Suprapubic skin (tissue), 4 donors: ENCODE results near the gene PHPT1. TPM values are rescaled to one million over a fixed set of nuclear protein-coding genes. Genes with fewer than 3 reads are reported as not detected.
"Not testable (repeated sequence)": the region's sequence is repeated elsewhere in the genome, so short reads cannot be mapped to it uniquely, and the experiment has no call there.

Experiments
- DNase-seq, 2 donors: peaks; one replicate each; pipeline ENCODE4 v3.0.0-alpha.2; 2019; ENCODE audit warnings: low spot score in 2 of 2
- H3K27ac ChIP-seq: fragments of 200-600 bp; sonication (generic); one replicate; pipeline ENCODE4 v1.5.1; 2019
- H3K27me3 ChIP-seq: fragments of 200-600 bp; sonication (generic); one replicate; pipeline ENCODE4 v1.5.1; 2019
- H3K36me3 ChIP-seq: fragments of 200-600 bp; sonication (generic); one replicate; pipeline ENCODE4 v1.5.1; 2019
- H3K4me1 ChIP-seq: fragments of 200-600 bp; sonication (generic); one replicate; pipeline ENCODE4 v1.5.1; 2019
- H3K4me3 ChIP-seq: fragments of 200-600 bp; sonication (generic); one replicate; pipeline ENCODE4 v1.5.1; 2019; ENCODE audit warnings: mild to moderate bottlenecking
- H3K9me3 ChIP-seq: fragments of 200-600 bp; sonication (generic); one replicate; pipeline ENCODE4 v1.5.1; 2019
- CTCF ChIP-seq, 2 donors: fragments of 200-600 bp in 1 of 2; fragments of 450-650 bp in 1 of 2; sonication (generic) in 1 of 2; IDR thresholded peaks; one replicate each; pipeline ENCODE4 v1.5.1; 2016 to 2019; ENCODE audit warnings: antibody characterized with exemption in 2 of 2, mild to moderate bottlenecking in 1 of 2, moderate library complexity in 1 of 2
- EP300 ChIP-seq: sonication (generic); formaldehyde crosslinking; IDR thresholded peaks from one replicate; pipeline ENCODE4 v1.6.1; 2017; ENCODE audit warnings: antibody characterized with exemption
- POLR2A ChIP-seq, 2 donors: fragments of 450-650 bp; IDR thresholded peaks; one replicate each; pipeline ENCODE4 v1.6.1; 2017; ENCODE audit warnings: antibody characterized with exemption in 2 of 2, mild to moderate bottlenecking in 2 of 2, moderate library complexity in 2 of 2
- POLR2AphosphoS5 ChIP-seq, 3 donors: sonication (generic); formaldehyde crosslinking; IDR thresholded peaks; one replicate each; pipeline ENCODE4 v1.6.1; 2017; ENCODE audit warnings: antibody characterized with exemption in 3 of 3
- WGBS: methylation state at CpG from one replicate; pipeline ENCODE4 v1.1.5; 2018; 5-methylcytosine and 5-hydroxymethylcytosine counted together
- total RNA-seq, 4 donors: library from RNA; depleted of rRNA; stranded (reverse); fragments of >200 nt; gene quantifications; one replicate each; pipeline ENCODE4 v1.1.0, GENCODE V29; 2016

The PHPT1 gene
- total RNA-seq, 4 donors from 2014 or later = 41.9 to 64.2 (median 46.6) TPM

GRCh38 chr9:136867480-136867879 is 18.3 kb downstream of the PHPT1 start:
- Histone ChIP-seq H3K36me3 (peaks cover 12% of the 10 kb centered on the region), H3K9me3 (no peaks in the 10 kb centered on the region), H3K4me3 (no peak overlapping the region), H3K27ac (no peak overlapping the region), H3K27me3 (no peaks in the 10 kb centered on the region), H3K4me1 (peaks cover 29% of the 10 kb centered on the region)
- 95% methylated on average over 18 of the region's 18 CpGs for WGBS
- TF ChIP-seq POLR2AphosphoS5 (IDR thresholded peaks at IDR 0.05) (no peak), CTCF (IDR thresholded peaks at IDR 0.05) (no peak), POLR2A (IDR thresholded peaks at IDR 0.05) (no peak), EP300 (no peak)
- no peak for DNase-seq

DNA sequence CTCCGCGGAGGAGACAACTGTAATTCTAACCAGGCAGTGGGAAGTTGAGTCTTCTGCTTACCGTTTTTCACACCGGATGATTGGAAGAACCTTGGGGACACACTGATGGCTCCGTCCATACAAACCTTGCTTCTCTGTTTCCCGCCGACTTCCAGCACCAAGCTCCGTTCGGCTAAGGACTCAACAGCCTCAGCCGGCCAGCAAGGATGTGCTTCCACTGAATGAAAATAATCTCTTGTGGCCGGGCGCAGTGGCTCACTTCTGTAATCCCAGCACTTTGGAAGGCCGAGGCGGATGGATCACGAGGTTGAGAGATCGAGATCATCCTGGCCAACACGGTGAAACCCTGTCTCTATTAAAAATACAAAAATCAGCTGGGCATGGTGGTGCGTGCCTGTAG is 18.7 kb downstream of the PHPT1 start:
- 98% methylated on average over 18 of the region's 18 CpGs for WGBS
- H3K27me3 ChIP-seq = no peaks in the 10 kb centered on the region
- H3K27ac ChIP-seq = no peak overlapping the region
- no peak for TF ChIP-seq POLR2AphosphoS5 (IDR thresholded peaks at IDR 0.05)
- TF ChIP-seq EP300 = no peak
- TF ChIP-seq CTCF (IDR thresholded peaks at IDR 0.05) = no peak
- TF ChIP-seq POLR2A (IDR thresholded peaks at IDR 0.05) = no peak
- no peak overlapping the region for H3K4me3 ChIP-seq
- DNase-seq = no peak
- no peaks in the 10 kb centered on the region for H3K9me3 ChIP-seq
- peaks cover 29% of the 10 kb centered on the region for H3K4me1 ChIP-seq
- H3K36me3 ChIP-seq = peaks cover 8% of the 10 kb centered on the region

- 86% methylated on average over 11 of the region's 11 CpGs for WGBS
- H3K9me3 ChIP-seq = no peaks in the 10 kb centered on the region
- no peaks in the 10 kb centered on the region for H3K27me3 ChIP-seq
- peaks cover under 1% of the 10 kb centered on the region for H3K36me3 ChIP-seq
- peaks cover 25% of the 10 kb centered on the region for H3K4me1 ChIP-seq
- peak in 1 of 2 donors; percentile 61 for DNase-seq
- TF ChIP-seq POLR2A (IDR thresholded peaks at IDR 0.05) (no peak), EP300 (no peak), CTCF (IDR thresholded peaks at IDR 0.05) (no peak), POLR2AphosphoS5 (IDR thresholded peaks at IDR 0.05) (no peak)
- no peak overlapping the region for H3K4me3 ChIP-seq
- no peak overlapping the region for H3K27ac ChIP-seq
These were observed 19.4 kb downstream of the PHPT1 start for GRCh38 chr9:136868644-136869043.

DNA sequence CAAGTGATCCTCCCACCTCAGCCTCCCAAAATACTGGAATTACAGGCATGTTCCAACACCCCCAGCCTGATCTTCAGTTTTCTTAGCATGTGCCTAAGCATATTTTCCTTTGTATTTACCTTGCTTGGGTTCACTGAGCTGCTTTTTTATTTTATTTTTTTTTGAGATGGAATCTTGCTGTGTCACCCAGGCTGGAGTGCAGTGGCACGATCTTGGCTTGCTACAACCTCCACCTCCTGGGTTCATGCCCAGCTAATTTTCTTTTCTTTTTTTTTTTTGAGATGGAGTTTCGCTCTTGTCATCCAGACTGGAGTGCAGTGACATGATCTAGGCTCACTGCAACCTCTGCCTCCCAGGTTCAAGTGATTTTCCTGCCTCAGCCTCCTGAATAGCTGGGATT is 20.4 kb downstream of the PHPT1 start:
- not testable (repeated sequence) for H3K4me3 ChIP-seq, H3K36me3 ChIP-seq, H3K27me3 ChIP-seq, H3K9me3 ChIP-seq, DNase-seq, H3K27ac ChIP-seq
- peaks cover 18% of the 10 kb centered on the region for H3K4me1 ChIP-seq
- WGBS = 76% methylated on average over 2 of the region's 2 CpGs

- H3K4me1 ChIP-seq = no peaks in the 10 kb centered on the region
- TF ChIP-seq POLR2A (IDR thresholded peaks at IDR 0.05) = no peak
- TF ChIP-seq CTCF (IDR thresholded peaks at IDR 0.05) = no peak
- no peak for TF ChIP-seq EP300
- no peak for TF ChIP-seq POLR2AphosphoS5 (IDR thresholded peaks at IDR 0.05)
- DNase-seq = no peak
- no peaks in the 10 kb centered on the region for H3K9me3 ChIP-seq
- 87% methylated on average over 6 of the region's 6 CpGs for WGBS
- no peak overlapping the region for H3K27ac ChIP-seq
- no peak overlapping the region for H3K4me3 ChIP-seq
- no peaks in the 10 kb centered on the region for H3K36me3 ChIP-seq
- no peaks in the 10 kb centered on the region for H3K27me3 ChIP-seq
These were observed 25.9 kb downstream of the PHPT1 start for GRCh38 chr9:136875155-136875554.

- DNase-seq = no peak
- Histone ChIP-seq H3K4me3 (no peak overlapping the region), H3K9me3 (no peaks in the 10 kb centered on the region), H3K27ac (no peak overlapping the region), H3K27me3 (no peaks in the 10 kb centered on the region), H3K4me1 (peaks cover 1% of the 10 kb centered on the region), H3K36me3 (no peaks in the 10 kb centered on the region)
- TF ChIP-seq POLR2A (IDR thresholded peaks at IDR 0.05) (no peak), CTCF (IDR thresholded peaks at IDR 0.05) (no peak), POLR2AphosphoS5 (IDR thresholded peaks at IDR 0.05) (no peak), EP300 (no peak)
- WGBS = 92% methylated on average over 5 of the region's 5 CpGs
These were observed 27.3 kb downstream of the PHPT1 start for GRCh38 chr9:136876476-136876875.
